Astrocyte (in vitro differentiated cells and primary cell): ENCODE measurements around the gene NME7. TPM values are rescaled to one million over a fixed set of nuclear protein-coding genes. Genes with fewer than 3 reads are reported as not detected.
"Not testable (repeated sequence)": the region's sequence is repeated elsewhere in the genome, so short reads cannot be mapped to it uniquely, and the experiment has no call there.

Experiments
- DNase-seq: peaks from one replicate; pipeline ENCODE4 v3.0.0-alpha.2; 2010; ENCODE audit warnings: low read depth
- FAIRE-seq: peaks from 2 replicates; lab custom pipeline; 2011; peaks lifted over from hg19 to GRCh38; lab: Jason Lieb, UNC
- H2AFZ ChIP-seq: 2 replicates; pipeline ENCODE4 v1.6.0; 2012; ENCODE audit warnings: low read depth, low read length, inconsistent platforms
- H3K27ac ChIP-seq: 2 replicates; pipeline ENCODE4 v1.5.1; 2011; ENCODE audit warnings: low read depth, low read length, inconsistent platforms
- H3K27me3 ChIP-seq: 2 replicates; pipeline ENCODE4 v1.6.0; 2011; ENCODE audit warnings: low read length, inconsistent platforms; ENCODE audit not compliant: insufficient read depth
- H3K36me3 ChIP-seq: 2 replicates; pipeline ENCODE4 v1.5.1; 2011; ENCODE audit warnings: low read length, inconsistent platforms; ENCODE audit not compliant: insufficient read depth
- H3K4me1 ChIP-seq: 2 replicates; pipeline ENCODE4 v1.5.1; 2011; ENCODE audit warnings: low read length, inconsistent platforms; ENCODE audit not compliant: insufficient read depth
- H3K4me2 ChIP-seq: 2 replicates; pipeline ENCODE4 v1.6.0; 2012; ENCODE audit warnings: low read length, inconsistent platforms
- H3K4me3 ChIP-seq: 2 replicates; pipeline ENCODE4 v1.5.1; 2011; ENCODE audit warnings: low read depth, mild to moderate bottlenecking, low read length, inconsistent platforms; ENCODE audit not compliant: insufficient read depth
- H3K79me2 ChIP-seq: 2 replicates; pipeline ENCODE4 v1.6.0; 2012; ENCODE audit warnings: mild to moderate bottlenecking, low read length, inconsistent platforms; ENCODE audit not compliant: insufficient read depth
- H3K9ac ChIP-seq: 2 replicates; pipeline ENCODE4 v1.6.0; 2012; ENCODE audit warnings: mild to moderate bottlenecking, low read length, inconsistent platforms
- H3K9me3 ChIP-seq: 2 replicates; pipeline ENCODE4 v1.5.1; 2012; ENCODE audit warnings: low read depth, mild to moderate bottlenecking, low read length, inconsistent platforms; ENCODE audit not compliant: insufficient read depth
- H4K20me1 ChIP-seq: 2 replicates; pipeline ENCODE4 v1.6.0; 2012; ENCODE audit warnings: low read length, inconsistent platforms; ENCODE audit not compliant: insufficient read depth
- H3K27ac Mint-ChIP-seq: one replicate; pipeline ENCODE4 v1.8.0; 2021; ENCODE audit warnings: mild to moderate bottlenecking, mixed read lengths; ENCODE audit not compliant: unreplicated experiment
- H3K27me3 Mint-ChIP-seq: one replicate; pipeline ENCODE4 v1.8.0; 2021; ENCODE audit warnings: low read depth, mixed read lengths; ENCODE audit not compliant: unreplicated experiment
- H3K36me3 Mint-ChIP-seq: one replicate; pipeline ENCODE4 v1.8.0; 2021; ENCODE audit warnings: low read depth, mixed read lengths; ENCODE audit not compliant: unreplicated experiment
- H3K4me1 Mint-ChIP-seq: one replicate; pipeline ENCODE4 v1.8.0; 2021; ENCODE audit warnings: low read depth, mixed read lengths; ENCODE audit not compliant: unreplicated experiment
- H3K4me3 Mint-ChIP-seq: one replicate; pipeline ENCODE4 v1.8.0; 2021; ENCODE audit warnings: mild to moderate bottlenecking, moderate library complexity, mixed read lengths; ENCODE audit not compliant: unreplicated experiment
- H3K9me3 Mint-ChIP-seq: one replicate; pipeline ENCODE4 v1.8.0; 2021; ENCODE audit warnings: mild to moderate bottlenecking, mixed read lengths; ENCODE audit not compliant: unreplicated experiment
- CTCF ChIP-seq: IDR thresholded peaks from 2 replicates; pipeline ENCODE4 v1.5.1; 2011; ENCODE audit warnings: low read depth, mild to moderate bottlenecking, inconsistent platforms, low read length, moderate library complexity; ENCODE audit not compliant: insufficient read depth
- EZH2 ChIP-seq: IDR thresholded peaks from 2 replicates; pipeline ENCODE4 v1.6.1; 2012; ENCODE audit warnings: mild to moderate bottlenecking, low read length, inconsistent platforms; ENCODE audit not compliant: insufficient read depth
- total RNA-seq: library from RNA; stranded (reverse); gene quantifications from 2 replicates; pipeline ENCODE4 v1.2.1, GENCODE V29; 2021

Gene NME7
- total RNA-seq, 1 donor from 2014 or later, result 21.2 TPM

GRCh38 chr1:169128562-169128961 lies 239.0 kb downstream of the NME7 start:
- Histone ChIP-seq H3K4me3 (no peak overlapping the region), H3K9me3 (no peaks in the 10 kb centered on the region), H3K36me3 (peaks cover 23% of the 10 kb centered on the region), H4K20me1 (no peaks in the 10 kb centered on the region), H3K79me2 (peaks cover 10% of the 10 kb centered on the region), H3K9ac (no peak overlapping the region), H3K27ac (peak overlapping the region; percentile 40), H3K4me1 (peaks cover 21% of the 10 kb centered on the region), H3K4me2 (peak overlapping the region; percentile 55), H2AFZ (no peak overlapping the region), H3K27me3 (no peaks in the 10 kb centered on the region)
- Mint-ChIP-seq H3K27me3 (no peaks in the 10 kb centered on the region), H3K36me3 (peaks cover 16% of the 10 kb centered on the region), H3K4me3 (no peak overlapping the region), H3K9me3 (no peaks in the 10 kb centered on the region), H3K27ac (peak overlapping the region; percentile 14), H3K4me1 (peaks cover 38% of the 10 kb centered on the region)
- no peak for DNase-seq
- TF ChIP-seq CTCF (no peak), EZH2 (no peak)
- no peak for FAIRE-seq

GRCh38 chr1:169127305-169127704 lies 240.3 kb downstream of the NME7 start:
- Mint-ChIP-seq H3K4me1 (peaks cover 31% of the 10 kb centered on the region), H3K4me3 (no peak overlapping the region), H3K27ac (no peak overlapping the region), H3K9me3 (no peaks in the 10 kb centered on the region), H3K36me3 (peaks cover 17% of the 10 kb centered on the region), H3K27me3 (no peaks in the 10 kb centered on the region)
- Histone ChIP-seq H3K27ac (no peak overlapping the region), H4K20me1 (no peaks in the 10 kb centered on the region), H3K4me1 (peaks cover 21% of the 10 kb centered on the region), H3K4me2 (no peak overlapping the region), H2AFZ (no peak overlapping the region), H3K4me3 (no peak overlapping the region), H3K36me3 (peaks cover 22% of the 10 kb centered on the region), H3K9ac (no peak overlapping the region), H3K27me3 (no peaks in the 10 kb centered on the region), H3K9me3 (no peaks in the 10 kb centered on the region), H3K79me2 (peaks cover 17% of the 10 kb centered on the region)
- TF ChIP-seq EZH2 (no peak), CTCF (no peak)
- DNase-seq, result peak; percentile 55
- FAIRE-seq, result no peak

- H3K9me3 ChIP-seq, result no peaks in the 10 kb centered on the region
- Mint-ChIP-seq H3K4me1 (peaks cover 27% of the 10 kb centered on the region), H3K27ac (no peak overlapping the region), H3K36me3 (peaks cover 25% of the 10 kb centered on the region), H3K27me3 (no peaks in the 10 kb centered on the region), H3K4me3 (no peak overlapping the region), H3K9me3 (no peaks in the 10 kb centered on the region)
- FAIRE-seq (no peak), DNase-seq (no peak)
- no peak overlapping the region for H2AFZ ChIP-seq
- no peaks in the 10 kb centered on the region for H3K27me3 ChIP-seq
- TF ChIP-seq EZH2 (no peak), CTCF (no peak)
- peaks cover 27% of the 10 kb centered on the region for H3K79me2 ChIP-seq
- H3K27ac ChIP-seq, result no peak overlapping the region
- H3K4me2 ChIP-seq, result no peak overlapping the region
- peaks cover 21% of the 10 kb centered on the region for H3K4me1 ChIP-seq
- H3K4me3 ChIP-seq, result no peak overlapping the region
- H3K36me3 ChIP-seq, result peaks cover 22% of the 10 kb centered on the region
- H3K9ac ChIP-seq, result no peak overlapping the region
- H4K20me1 ChIP-seq, result no peaks in the 10 kb centered on the region
Measured at GRCh38 chr1:169126335-169126734, 241.3 kb downstream of the NME7 start.

GRCh38 chr1:169125597-169125996 lies 242.0 kb downstream of the NME7 start:
- H3K36me3 ChIP-seq, result peaks cover 15% of the 10 kb centered on the region

More at GRCh38 chr1:169125597-169125996, 242.0 kb downstream of the NME7 start:
- not testable (repeated sequence) for H3K9me3 ChIP-seq, FAIRE-seq, H2AFZ ChIP-seq, H3K9me3 Mint-ChIP-seq, H3K27ac ChIP-seq, H3K4me3 ChIP-seq, H3K27me3 ChIP-seq, H3K4me3 Mint-ChIP-seq, H4K20me1 ChIP-seq, H3K4me2 ChIP-seq, H3K27me3 Mint-ChIP-seq, DNase-seq, H3K27ac Mint-ChIP-seq, H3K9ac ChIP-seq
- Mint-ChIP-seq H3K4me1 (peaks cover 27% of the 10 kb centered on the region), H3K36me3 (peaks cover 28% of the 10 kb centered on the region)
- H3K79me2 ChIP-seq, result peaks cover 31% of the 10 kb centered on the region
- H3K4me1 ChIP-seq, result peaks cover 21% of the 10 kb centered on the region
